GM12891 (cell line): Measurements from ENCODE around the gene SOSTDC1.

Source experiments
- PAX5 ChIP-seq: IDR thresholded peaks from 2 replicates; pipeline ENCODE4 v1.6.1; 2011; ENCODE audit warnings: low read length, moderate library complexity, mild to moderate bottlenecking; ENCODE audit not compliant: insufficient read depth, severe bottlenecking
- POLR2A ChIP-seq: IDR thresholded peaks from 2 replicates; pipeline ENCODE4 v1.6.1; 2011; ENCODE audit warnings: low read depth, low read length, control low read depth
- POLR2AphosphoS5 ChIP-seq: IDR thresholded peaks from 2 replicates; pipeline ENCODE4 v1.6.1; 2011; ENCODE audit warnings: low read depth, low read length, control low read depth
- SPI1 ChIP-seq: IDR thresholded peaks from 2 replicates; pipeline ENCODE4 v1.6.1; 2011; ENCODE audit warnings: low read depth, low read length, control low read depth
- TAF1 ChIP-seq: IDR thresholded peaks from 2 replicates; pipeline ENCODE4 v1.6.1; 2011; ENCODE audit warnings: low read depth, low read length, control low read depth

GRCh38 chr7:16428182-16428581 is 37.4 kb downstream of the SOSTDC1 start:
- TF ChIP-seq POLR2A (no peak), PAX5 (no peak), TAF1 (no peak), POLR2AphosphoS5 (no peak), SPI1 (no peak)
